GM23248 (cell line): ENCODE results near the gene PLXDC1.

ENCODE experiments used
- EZH2 ChIP-seq: fragments of 200-600 bp; sonication (generic); IDR thresholded peaks from 2 replicates; pipeline ENCODE4 v1.6.1; 2018; ENCODE audit warnings: antibody characterized with exemption, mild to moderate bottlenecking; ENCODE audit not compliant: insufficient read depth, poor library complexity, severe bottlenecking
- EZH2phosphoT487 ChIP-seq: fragments of 200-600 bp; sonication (generic); IDR thresholded peaks from 2 replicates; pipeline ENCODE4 v1.6.1; 2018; ENCODE audit warnings: antibody characterized with exemption, moderate library complexity, mild to moderate bottlenecking, low read depth; ENCODE audit not compliant: insufficient read depth

- TF ChIP-seq EZH2 (no peak), EZH2phosphoT487 (no peak)
Observed at GRCh38 chr17:39094607-39095308, 56.7 kb downstream of the PLXDC1 start.
